Thoracic aorta (tissue), 2 donors: Measurements from ENCODE around the gene AEN. TPM values are rescaled to one million over a fixed set of nuclear protein-coding genes. Genes with fewer than 3 reads are reported as not detected.

Source experiments
- ATAC-seq: fragments of 150-250 bp; one replicate; pipeline ENCODE4 v1.8.0; 2017; ENCODE audit warnings: low read depth; ENCODE audit not compliant: insufficient number of reproducible peaks, low FRiP score
- DNase-seq: peaks from one replicate; pipeline ENCODE4 v3.0.0-alpha.2; 2020; ENCODE audit warnings: low spot score
- H3K27ac ChIP-seq, 2 donors: fragments of 200-600 bp; sonication (generic); 1 replicate in 1 of 2; 2 replicates in 1 of 2; pipeline ENCODE4 v1.5.1; 2016; ENCODE audit warnings: mild to moderate bottlenecking in 2 of 2, moderate library complexity in 2 of 2
- H3K27me3 ChIP-seq: fragments of 200-600 bp; sonication (generic); replicated peaks from 2 replicates; pipeline ENCODE4 v1.6.0; 2016; ENCODE audit warnings: mild to moderate bottlenecking; ENCODE audit not compliant: insufficient read depth
- H3K36me3 ChIP-seq: fragments of 200-600 bp; sonication (generic); one replicate; pipeline ENCODE4 v1.5.1; 2016
- H3K4me1 ChIP-seq, 2 donors: fragments of 200-600 bp; sonication (generic); 1 replicate in 1 of 2; 2 replicates in 1 of 2; pipeline versions ENCODE4 v1.5.1 to v1.6.0; 2016; ENCODE audit warnings: low read depth in 2 of 2, mild to moderate bottlenecking in 1 of 2; ENCODE audit not compliant: control insufficient read depth in 1 of 2
- H3K4me3 ChIP-seq: fragments of 200-600 bp; sonication (generic); 2 replicates; pipeline ENCODE4 v1.5.1; 2016; ENCODE audit warnings: mild to moderate bottlenecking
- H3K9me3 ChIP-seq: fragments of 200-600 bp; sonication (generic); 2 replicates; pipeline ENCODE4 v1.5.1; 2016
- total RNA-seq, 2 donors: library from RNA; depleted of rRNA; stranded (reverse); fragments of >200 nt; gene quantifications; one replicate each; pipeline versions ENCODE4 v1.1.0 to v1.2.3, GENCODE V29; 2016
- TF ChIP-seq, protein P1 (sequence below): fragments of 200-600 bp; sonication (generic); IDR thresholded peaks from one replicate; pipeline ENCODE4 v1.5.1; 2019; ENCODE audit warnings: antibody characterized with exemption

The AEN gene
- total RNA-seq, 2 donors from 2014 or later, result 36.0 to 36.3 TPM

- Histone ChIP-seq H3K4me3 (no peak overlapping the region), H3K9me3 (no peaks in the 10 kb centered on the region), H3K4me1 (peaks cover 0 to 6% of the 10 kb centered on the region in 2 donors), H3K27ac (no peak overlapping the region), H3K27me3 (no peaks in the 10 kb centered on the region), H3K36me3 (no peaks in the 10 kb centered on the region)
- TF ChIP-seq, protein P1, sequence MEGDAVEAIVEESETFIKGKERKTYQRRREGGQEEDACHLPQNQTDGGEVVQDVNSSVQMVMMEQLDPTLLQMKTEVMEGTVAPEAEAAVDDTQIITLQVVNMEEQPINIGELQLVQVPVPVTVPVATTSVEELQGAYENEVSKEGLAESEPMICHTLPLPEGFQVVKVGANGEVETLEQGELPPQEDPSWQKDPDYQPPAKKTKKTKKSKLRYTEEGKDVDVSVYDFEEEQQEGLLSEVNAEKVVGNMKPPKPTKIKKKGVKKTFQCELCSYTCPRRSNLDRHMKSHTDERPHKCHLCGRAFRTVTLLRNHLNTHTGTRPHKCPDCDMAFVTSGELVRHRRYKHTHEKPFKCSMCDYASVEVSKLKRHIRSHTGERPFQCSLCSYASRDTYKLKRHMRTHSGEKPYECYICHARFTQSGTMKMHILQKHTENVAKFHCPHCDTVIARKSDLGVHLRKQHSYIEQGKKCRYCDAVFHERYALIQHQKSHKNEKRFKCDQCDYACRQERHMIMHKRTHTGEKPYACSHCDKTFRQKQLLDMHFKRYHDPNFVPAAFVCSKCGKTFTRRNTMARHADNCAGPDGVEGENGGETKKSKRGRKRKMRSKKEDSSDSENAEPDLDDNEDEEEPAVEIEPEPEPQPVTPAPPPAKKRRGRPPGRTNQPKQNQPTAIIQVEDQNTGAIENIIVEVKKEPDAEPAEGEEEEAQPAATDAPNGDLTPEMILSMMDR, result no peak
- ATAC-seq (no peak), DNase-seq (no peak)
These were observed 23.6 kb downstream of the AEN start for GRCh38 chr15:88644741-88645140.

DNA sequence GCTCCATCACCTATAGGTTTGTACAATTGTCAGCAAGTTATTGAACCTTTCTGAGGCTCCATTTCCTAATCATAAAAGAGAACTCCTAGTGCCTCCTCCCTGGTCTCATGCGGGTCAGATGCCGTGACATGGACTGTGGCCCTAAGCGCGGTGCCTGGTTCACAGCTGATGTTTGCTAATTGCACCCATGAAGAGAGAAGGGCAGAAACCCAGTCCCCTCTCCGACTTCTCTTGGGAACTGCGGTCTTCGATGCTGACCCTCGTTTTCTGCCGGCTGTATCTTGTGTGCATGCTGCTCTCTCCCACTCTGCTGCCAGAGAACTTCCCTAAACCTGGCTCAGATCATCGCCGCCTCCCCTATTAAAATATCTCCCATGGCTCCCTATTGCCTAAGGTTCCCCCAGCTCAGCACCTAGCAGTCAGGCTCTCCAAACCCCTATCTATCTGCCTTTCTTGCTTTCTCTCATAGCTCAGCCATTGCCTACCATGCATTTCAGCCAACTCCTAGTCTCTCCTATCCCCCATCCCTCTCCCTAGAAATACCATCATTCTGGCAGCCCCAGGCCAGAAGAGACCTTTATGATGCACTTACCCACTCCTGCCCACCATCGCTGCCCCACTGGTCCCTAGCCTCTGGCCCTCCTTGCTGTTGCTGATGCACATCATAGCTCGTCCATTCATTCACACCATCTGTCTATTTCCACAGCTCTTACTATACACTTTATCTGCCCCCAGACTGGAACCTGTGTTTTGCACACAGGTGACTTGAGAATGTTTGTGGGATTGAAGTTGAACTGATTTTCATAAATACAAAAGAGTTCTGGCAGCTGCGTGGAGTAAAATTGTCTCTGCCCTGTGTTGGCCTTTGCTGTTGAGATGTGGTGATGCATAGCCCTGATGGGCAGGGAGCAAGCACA, 24.3 kb downstream of the AEN start:
- no peaks in the 10 kb centered on the region for H3K9me3 ChIP-seq
- DNase-seq, result no peak
- no peaks in the 10 kb centered on the region for H3K4me1 ChIP-seq
- ATAC-seq, result no peak
- H3K27me3 ChIP-seq, result no peaks in the 10 kb centered on the region
- TF ChIP-seq, protein P1, result no peak
- H3K36me3 ChIP-seq, result no peaks in the 10 kb centered on the region
- no peak overlapping the region for H3K27ac ChIP-seq
- no peak overlapping the region for H3K4me3 ChIP-seq

DNA sequence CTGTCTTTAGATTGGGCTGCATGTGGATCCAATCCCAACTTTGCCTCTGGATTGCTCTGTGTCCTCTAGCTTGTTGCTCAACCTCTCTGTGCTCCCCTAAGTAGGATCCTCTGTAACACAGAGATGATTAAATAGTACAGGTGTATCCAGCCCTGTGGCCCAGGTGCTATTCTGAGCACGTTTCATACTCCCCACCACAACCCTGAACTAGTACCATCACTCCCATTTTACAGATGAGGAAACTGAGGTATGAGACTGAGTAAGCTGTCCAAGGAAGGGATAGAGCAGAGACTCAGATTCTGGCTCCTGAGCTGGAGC, 24.9 kb downstream of the AEN start:
- no peak overlapping the region for H3K27ac ChIP-seq
- TF ChIP-seq, protein P1, result no peak
- H3K4me1 ChIP-seq, result no peaks in the 10 kb centered on the region
- H3K36me3 ChIP-seq, result no peaks in the 10 kb centered on the region
- ATAC-seq, result no peak
- no peaks in the 10 kb centered on the region for H3K27me3 ChIP-seq
- no peaks in the 10 kb centered on the region for H3K9me3 ChIP-seq
- no peak overlapping the region for H3K4me3 ChIP-seq
- no peak for DNase-seq

GRCh38 chr15:88646951-88647350, 25.8 kb downstream of the AEN start:
- DNase-seq (no peak), ATAC-seq (no peak)
- Histone ChIP-seq H3K4me3 (no peak overlapping the region), H3K27ac (no peak overlapping the region), H3K4me1 (no peaks in the 10 kb centered on the region), H3K9me3 (no peaks in the 10 kb centered on the region), H3K27me3 (no peaks in the 10 kb centered on the region), H3K36me3 (no peaks in the 10 kb centered on the region)
- TF ChIP-seq, protein P1, result no peak

DNA sequence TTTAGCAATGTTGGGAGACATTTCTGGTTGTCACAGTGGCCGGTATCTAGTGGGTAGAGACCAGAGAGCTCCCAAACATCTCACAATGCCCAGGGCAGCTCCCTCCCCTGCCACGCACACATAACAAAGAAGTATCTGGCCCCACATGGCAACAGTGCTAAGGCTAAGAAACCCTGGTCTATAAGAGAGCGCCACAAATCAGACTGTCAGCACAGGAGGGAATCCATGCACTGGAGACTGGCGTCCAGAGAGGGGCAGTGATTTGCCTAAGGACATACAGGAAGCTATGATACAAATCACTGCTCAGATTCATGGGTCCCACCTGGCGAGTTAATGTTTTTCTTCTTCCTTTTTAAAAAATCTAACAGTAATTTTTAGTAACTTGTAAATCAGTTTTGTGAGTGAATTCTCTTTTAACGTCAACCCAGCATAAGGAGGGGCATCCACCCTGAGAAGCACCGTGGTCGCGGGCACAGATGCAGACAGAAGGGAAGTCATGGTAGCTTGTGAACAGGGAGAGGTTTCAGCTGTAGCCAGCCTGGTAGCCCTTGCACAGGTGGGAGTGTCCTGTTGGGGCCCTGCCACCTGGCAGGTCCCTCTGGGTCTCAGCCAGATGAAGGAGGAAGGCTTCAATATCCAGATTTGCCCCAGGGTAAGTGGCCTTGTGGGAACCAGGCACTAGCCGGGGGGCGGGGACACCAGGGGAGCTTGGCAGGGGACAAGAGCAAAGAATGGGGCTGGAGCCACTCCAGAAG, 26.4 kb downstream of the AEN start:
- ATAC-seq (no peak), DNase-seq (no peak)
- Histone ChIP-seq H3K27ac (no peak overlapping the region), H3K4me3 (no peak overlapping the region), H3K36me3 (no peaks in the 10 kb centered on the region), H3K9me3 (no peaks in the 10 kb centered on the region), H3K4me1 (no peaks in the 10 kb centered on the region), H3K27me3 (no peaks in the 10 kb centered on the region)
- TF ChIP-seq, protein P1, result no peak
